Fibroblast of skin of right biceps (primary cell): Measurements from ENCODE around the gene ADCK1.
"Not testable (repeated sequence)": the region's sequence is repeated elsewhere in the genome, so short reads cannot be mapped to it uniquely, and the experiment has no call there.

ENCODE experiments used
- DNase-seq: peaks from one replicate; pipeline ENCODE4 v3.0.0-alpha.2; 2013

ADCK1 gene

GRCh38 chr14:77866932-77867331 is 67.0 kb downstream of the ADCK1 start:
- no peak for DNase-seq

- DNase-seq = no peak
Observed at GRCh38 chr14:77867476-77867875, 67.6 kb downstream of the ADCK1 start.

GRCh38 chr14:77868552-77869285 is 68.8 kb downstream of the ADCK1 start:
- no peak for DNase-seq

GRCh38 chr14:77869340-77869739 is 69.4 kb downstream of the ADCK1 start:
- no peak for DNase-seq

- no peak for DNase-seq
Observed at GRCh38 chr14:77870646-77871045, 70.7 kb downstream of the ADCK1 start.

- DNase-seq = no peak
Observed at GRCh38 chr14:77872152-77872551, 72.2 kb downstream of the ADCK1 start.

- DNase-seq = no peak
Observed at GRCh38 chr14:77872983-77873382, 73.1 kb downstream of the ADCK1 start.

GRCh38 chr14:77878783-77879182 is 78.9 kb downstream of the ADCK1 start:
- no peak for DNase-seq

- no peak for DNase-seq
Observed at GRCh38 chr14:77880056-77880455, 80.1 kb downstream of the ADCK1 start.

- peak; percentile 14 for DNase-seq
Observed at GRCh38 chr14:77882098-77882497, 82.2 kb downstream of the ADCK1 start.

GRCh38 chr14:77882636-77883035 is 82.7 kb downstream of the ADCK1 start:
- DNase-seq = peak; percentile 58

GRCh38 chr14:77883131-77883846 is 83.4 kb downstream of the ADCK1 start:
- DNase-seq = no peak

GRCh38 chr14:77883847-77884238 is 83.9 kb downstream of the ADCK1 start:
- no peak for DNase-seq

- no peak for DNase-seq
Observed at GRCh38 chr14:77885367-77885766, 85.5 kb downstream of the ADCK1 start.

GRCh38 chr14:77886010-77886409 is 86.1 kb downstream of the ADCK1 start:
- no peak for DNase-seq

GRCh38 chr14:77888903-77889302 is 89.0 kb downstream of the ADCK1 start:
- DNase-seq = not testable (repeated sequence)

GRCh38 chr14:77889971-77890442 is 90.1 kb downstream of the ADCK1 start:
- DNase-seq = peak; percentile 83

- no peak for DNase-seq
Observed at GRCh38 chr14:77890873-77891272, 91.0 kb downstream of the ADCK1 start.

- no peak for DNase-seq
Observed at GRCh38 chr14:77892381-77892871, 92.5 kb downstream of the ADCK1 start.

GRCh38 chr14:77892890-77893484 is 93.1 kb downstream of the ADCK1 start:
- no peak for DNase-seq

- peak; percentile 68 for DNase-seq
Observed at GRCh38 chr14:77897374-77897773, 97.5 kb downstream of the ADCK1 start.

GRCh38 chr14:77902811-77903210 is 102.9 kb downstream of the ADCK1 start:
- DNase-seq = peak; percentile 41

- peak; percentile 93 for DNase-seq
Observed at GRCh38 chr14:77903221-77903620, 103.3 kb downstream of the ADCK1 start.
